VCaP (cell line): ENCODE data around the gene ERBB2.
"Not testable (repeated sequence)": the region's sequence is repeated elsewhere in the genome, so short reads cannot be mapped to it uniquely, and the experiment has no call there.

Experiments used
- H3K27ac ChIP-seq: fragments of 450-650 bp; 2 replicates; pipeline ENCODE4 v1.5.1; 2017
- CTCF ChIP-seq: fragments of 450-650 bp; conservative IDR thresholded peaks from 2 replicates; pipeline ENCODE4 v1.5.1; 2017; ENCODE audit warnings: mild to moderate bottlenecking, moderate library complexity

ERBB2 gene

DNA sequence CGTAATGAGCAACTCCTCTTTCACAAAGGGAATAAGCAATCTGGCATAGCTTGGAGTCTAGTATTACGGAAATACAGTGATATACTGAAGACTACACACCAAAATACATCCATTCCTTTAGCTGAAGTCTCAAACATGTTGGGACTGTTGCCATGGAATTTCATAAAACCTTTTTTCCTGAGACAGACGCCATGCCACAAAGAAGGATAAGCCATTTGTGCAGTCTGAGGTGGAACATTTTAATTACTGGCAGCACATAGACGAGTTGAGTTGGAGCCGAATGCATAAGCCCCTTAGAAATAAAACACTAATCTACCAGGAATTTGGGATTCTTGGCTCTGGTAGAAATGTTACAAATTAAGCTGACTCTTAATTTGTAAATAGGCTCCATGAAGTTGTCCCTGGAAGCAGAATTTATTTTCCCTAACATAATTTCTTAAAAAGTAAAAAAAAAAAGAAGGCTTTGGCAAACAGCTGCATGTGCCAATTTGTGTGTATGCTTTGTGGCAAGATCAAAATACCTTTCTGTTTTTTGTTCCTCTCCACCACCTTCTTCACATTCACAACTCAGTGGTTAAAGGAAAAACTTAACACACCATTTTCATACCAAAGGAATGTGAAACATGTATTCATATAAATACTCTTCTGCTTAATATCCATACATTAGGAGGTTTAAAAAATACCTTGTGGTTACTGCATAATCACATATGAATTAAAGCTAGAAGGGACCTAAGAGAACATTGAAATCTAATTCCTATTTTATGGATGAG, 63.4 kb downstream of the ERBB2 start:
- no peak overlapping the region for H3K27ac ChIP-seq
- no peak for TF ChIP-seq CTCF

GRCh38 chr17:39764171-39764570, 64.3 kb downstream of the ERBB2 start:
- not testable (repeated sequence) for H3K27ac ChIP-seq

DNA sequence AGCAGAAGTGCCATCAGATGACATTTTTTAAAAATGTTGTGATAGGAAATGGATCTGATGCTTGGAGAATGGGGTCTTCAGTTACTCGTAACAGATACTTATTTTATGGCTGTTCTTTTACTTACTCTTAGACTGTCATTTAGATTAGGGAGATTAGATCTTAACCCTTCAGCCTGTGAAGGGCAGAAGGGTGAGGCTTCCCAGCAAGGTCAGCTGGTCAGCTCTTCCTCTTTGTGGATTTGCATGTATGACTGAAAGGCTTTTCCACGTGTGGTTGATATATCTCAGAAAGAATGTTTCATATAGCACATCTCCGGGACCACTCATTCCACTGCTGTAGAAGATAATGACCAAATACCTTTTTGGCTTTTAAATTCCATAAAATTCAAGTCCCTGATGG, 65.3 kb downstream of the ERBB2 start:
- TF ChIP-seq CTCF: no peak
- H3K27ac ChIP-seq: no peak overlapping the region

GRCh38 chr17:39765766-39766165, 65.9 kb downstream of the ERBB2 start:
- H3K27ac ChIP-seq: no peak overlapping the region
- no peak for TF ChIP-seq CTCF

GRCh38 chr17:39767147-39767546, 67.3 kb downstream of the ERBB2 start:
- no peak for TF ChIP-seq CTCF
- no peak overlapping the region for H3K27ac ChIP-seq

DNA sequence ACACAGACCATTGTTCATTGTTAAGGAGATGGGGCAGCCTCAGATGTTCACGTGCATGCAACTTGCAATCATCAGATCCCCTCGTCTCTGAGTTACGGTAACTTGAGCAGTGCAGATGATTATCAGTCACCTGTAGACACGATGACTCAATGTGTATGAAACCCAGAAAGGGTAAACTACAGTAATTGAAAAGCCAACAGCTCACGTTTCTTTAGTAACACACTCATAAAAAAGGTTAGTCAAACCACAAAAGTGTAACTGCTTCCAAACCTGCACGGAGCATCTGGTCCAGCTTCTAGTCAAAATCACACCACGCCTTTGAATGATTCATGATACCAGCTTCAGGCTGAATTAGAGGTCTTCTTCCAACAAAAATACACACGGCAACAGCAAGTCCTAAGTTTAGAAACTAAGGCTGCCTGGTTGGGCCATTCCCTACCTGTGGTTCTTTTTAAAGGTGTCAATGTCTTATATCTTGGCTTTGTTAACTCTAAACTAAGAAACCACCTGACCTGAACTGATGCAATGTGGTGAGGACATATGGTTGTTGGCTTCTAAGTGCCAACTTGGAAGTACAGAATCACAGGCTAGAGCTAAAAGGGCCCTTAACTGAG, 70.2 kb downstream of the ERBB2 start:
- H3K27ac ChIP-seq: no peak overlapping the region
- no peak for TF ChIP-seq CTCF

DNA sequence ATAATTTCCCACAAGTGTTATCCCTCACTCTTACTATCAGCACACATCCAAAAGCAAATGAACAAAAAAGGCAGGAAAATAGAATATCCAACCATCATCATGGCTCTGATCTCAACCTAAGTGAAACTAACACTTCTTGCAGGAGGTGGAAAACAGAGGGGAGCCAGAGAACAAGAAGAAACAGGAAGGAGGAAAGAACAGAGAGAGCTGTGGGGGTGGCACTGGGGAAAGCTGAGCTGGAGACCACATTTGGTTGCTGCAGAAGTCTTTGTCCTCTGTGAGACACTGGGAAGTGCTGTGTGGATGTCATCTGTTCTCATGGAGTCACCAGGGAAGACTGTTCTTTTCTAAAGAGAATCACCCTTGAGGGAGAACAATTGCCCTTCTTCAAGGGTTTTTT, 72.6 kb downstream of the ERBB2 start:
- no peak for TF ChIP-seq CTCF
- no peak overlapping the region for H3K27ac ChIP-seq
